Smooth muscle cell (in vitro differentiated cells): ENCODE results near the gene CCDC171. TPM values are rescaled to one million over a fixed set of nuclear protein-coding genes. Genes with fewer than 3 reads are reported as not detected.

Source experiments
- DNase-seq: peaks from one replicate; lab custom pipeline; 2025; ENCODE audit not compliant: unreplicated experiment; lab: John Stamatoyannopoulos, UW
- H2AFZ ChIP-seq: fragments of 200-600 bp; sonication (generic); 2 replicates; pipeline ENCODE4 v1.6.0; 2016; ENCODE audit warnings: antibody characterized with exemption, low read depth, mild to moderate bottlenecking
- H3F3A ChIP-seq: fragments of 200-600 bp; sonication (generic); 2 replicates; pipeline ENCODE4 v1.6.0; 2017; ENCODE audit warnings: antibody characterized with exemption, low read depth
- H3K27ac ChIP-seq: fragments of 200-600 bp; sonication (generic); 2 replicates; pipeline ENCODE4 v1.5.1; 2016; ENCODE audit warnings: low read depth, mild to moderate bottlenecking
- H3K27me3 ChIP-seq: fragments of 200-600 bp; sonication (generic); 2 replicates; pipeline ENCODE4 v1.6.1; 2016; ENCODE audit warnings: low read depth, mild to moderate bottlenecking
- H3K36me3 ChIP-seq: fragments of 200-600 bp; sonication (generic); 2 replicates; pipeline ENCODE4 v1.5.1; 2016; ENCODE audit warnings: low read depth
- H3K4me1 ChIP-seq: fragments of 200-600 bp; sonication (generic); 2 replicates; pipeline ENCODE4 v1.5.1; 2016; ENCODE audit warnings: low read depth
- H3K4me2 ChIP-seq: fragments of 200-600 bp; sonication (generic); 2 replicates; pipeline ENCODE4 v1.6.0; 2016; ENCODE audit warnings: mild to moderate bottlenecking
- H3K4me3 ChIP-seq: fragments of 200-600 bp; sonication (generic); 2 replicates; pipeline ENCODE4 v1.5.1; 2016; ENCODE audit warnings: mild to moderate bottlenecking
- H3K79me2 ChIP-seq: fragments of 200-600 bp; sonication (generic); 2 replicates; pipeline ENCODE4 v1.6.0; 2016; ENCODE audit warnings: low read depth, mild to moderate bottlenecking
- H3K9ac ChIP-seq: fragments of 200-600 bp; sonication (generic); 2 replicates; pipeline ENCODE4 v1.6.0; 2016; ENCODE audit warnings: low read depth
- H3K9me3 ChIP-seq: fragments of 200-600 bp; sonication (generic); replicated peaks from 2 replicates; pipeline ENCODE4 v1.5.1; 2016; ENCODE audit warnings: low read depth
- H4K20me1 ChIP-seq: fragments of 200-600 bp; sonication (generic); 2 replicates; pipeline ENCODE4 v1.6.0; 2016; ENCODE audit warnings: low read depth
- WGBS: methylation state at CpG from one replicate; pipeline ENCODE4 v1.1.7; 2016; ENCODE audit warnings: low lambda C conversion rate; 5-methylcytosine and 5-hydroxymethylcytosine counted together
- polyA plus RNA-seq: library from polyadenylated mRNA; unstranded; fragments of >200 nt; fragmentation: Nextera tagmentation; extraction: Ambion mirVana; gene quantifications from 2 replicates; pipeline ENCODE4 v1.2.1, GENCODE V29; 2016
- total RNA-seq: library from RNA; depleted of rRNA; stranded (reverse); fragments of >200 nt; gene quantifications from 2 replicates; pipeline ENCODE4 v1.2.3, GENCODE V29; 2014
- TF ChIP-seq, protein P1 (sequence below): fragments of 200-600 bp; sonication (generic); IDR thresholded peaks from 2 replicates; pipeline ENCODE4 v1.5.1; 2017; ENCODE audit warnings: borderline replicate concordance, mild to moderate bottlenecking, antibody characterized with exemption; ENCODE audit not compliant: insufficient read depth, poor library complexity, severe bottlenecking

CCDC171 gene
- total and polyA plus RNA-seq, 2 experiments from 2014 or later, result 0.46 to 2.3 TPM

GRCh38 chr9:15618540-15619331, 65.9 kb downstream of the CCDC171 start:
- no peak overlapping the region for H3K27ac ChIP-seq
- H3K4me1 ChIP-seq, result no peaks in the 10 kb centered on the region
- WGBS, result 94% methylated on average over 18 of the region's 18 CpGs
- no peaks in the 10 kb centered on the region for H3F3A ChIP-seq
- H3K27me3 ChIP-seq, result no peaks in the 10 kb centered on the region
- no peaks in the 10 kb centered on the region for H3K9me3 ChIP-seq
- no peaks in the 10 kb centered on the region for H4K20me1 ChIP-seq
- TF ChIP-seq, protein P1, sequence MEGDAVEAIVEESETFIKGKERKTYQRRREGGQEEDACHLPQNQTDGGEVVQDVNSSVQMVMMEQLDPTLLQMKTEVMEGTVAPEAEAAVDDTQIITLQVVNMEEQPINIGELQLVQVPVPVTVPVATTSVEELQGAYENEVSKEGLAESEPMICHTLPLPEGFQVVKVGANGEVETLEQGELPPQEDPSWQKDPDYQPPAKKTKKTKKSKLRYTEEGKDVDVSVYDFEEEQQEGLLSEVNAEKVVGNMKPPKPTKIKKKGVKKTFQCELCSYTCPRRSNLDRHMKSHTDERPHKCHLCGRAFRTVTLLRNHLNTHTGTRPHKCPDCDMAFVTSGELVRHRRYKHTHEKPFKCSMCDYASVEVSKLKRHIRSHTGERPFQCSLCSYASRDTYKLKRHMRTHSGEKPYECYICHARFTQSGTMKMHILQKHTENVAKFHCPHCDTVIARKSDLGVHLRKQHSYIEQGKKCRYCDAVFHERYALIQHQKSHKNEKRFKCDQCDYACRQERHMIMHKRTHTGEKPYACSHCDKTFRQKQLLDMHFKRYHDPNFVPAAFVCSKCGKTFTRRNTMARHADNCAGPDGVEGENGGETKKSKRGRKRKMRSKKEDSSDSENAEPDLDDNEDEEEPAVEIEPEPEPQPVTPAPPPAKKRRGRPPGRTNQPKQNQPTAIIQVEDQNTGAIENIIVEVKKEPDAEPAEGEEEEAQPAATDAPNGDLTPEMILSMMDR, result no peak
- DNase-seq, result no peak
- no peaks in the 10 kb centered on the region for H3K36me3 ChIP-seq
- H3K4me3 ChIP-seq, result no peak overlapping the region
- no peaks in the 10 kb centered on the region for H3K79me2 ChIP-seq
- no peak overlapping the region for H2AFZ ChIP-seq
- no peak overlapping the region for H3K9ac ChIP-seq
- H3K4me2 ChIP-seq, result no peak overlapping the region

GRCh38 chr9:15622318-15622971, 69.6 kb downstream of the CCDC171 start:
- TF ChIP-seq, protein P1, result peak; percentile 35
- H3K27ac ChIP-seq, result no peak overlapping the region
- DNase-seq, result no peak

GRCh38 chr9:15635752-15636151, 82.9 kb downstream of the CCDC171 start:
- DNase-seq, result no peak
- Histone ChIP-seq H3K9me3 (no peaks in the 10 kb centered on the region), H4K20me1 (no peaks in the 10 kb centered on the region)

More at GRCh38 chr9:15622318-15622971, 69.6 kb downstream of the CCDC171 start:
- Histone ChIP-seq H3K4me2 (no peak overlapping the region), H3K9ac (no peak overlapping the region), H3K36me3 (no peaks in the 10 kb centered on the region), H3K27me3 (no peaks in the 10 kb centered on the region), H3K9me3 (no peaks in the 10 kb centered on the region), H3F3A (no peaks in the 10 kb centered on the region), H3K79me2 (no peaks in the 10 kb centered on the region), H3K4me3 (no peak overlapping the region), H2AFZ (peak overlapping the region; percentile 3), H3K4me1 (no peaks in the 10 kb centered on the region), H4K20me1 (no peaks in the 10 kb centered on the region)
- WGBS, result 30% methylated on average over 1 of the region's 1 CpG

More at GRCh38 chr9:15635752-15636151, 82.9 kb downstream of the CCDC171 start:
- TF ChIP-seq, protein P1, result no peak
- Histone ChIP-seq H2AFZ (no peak overlapping the region), H3F3A (no peaks in the 10 kb centered on the region), H3K4me2 (no peak overlapping the region), H3K9ac (no peak overlapping the region), H3K27me3 (no peaks in the 10 kb centered on the region), H3K79me2 (no peaks in the 10 kb centered on the region), H3K27ac (no peak overlapping the region), H3K36me3 (no peaks in the 10 kb centered on the region), H3K4me3 (no peak overlapping the region), H3K4me1 (no peaks in the 10 kb centered on the region)
- WGBS, result 85% methylated on average over 1 of the region's 1 CpG
